HS-5 (cell line): ENCODE data around the gene ITPR3.

Experiments used
- DNase-seq: peaks from one replicate; pipeline ENCODE4 v3.0.0-alpha.2; 2012; ENCODE audit warnings: low read depth

ITPR3 gene

GRCh38 chr6:33620856-33621710 lies at the start of gene ITPR3:
Gene ITPR3, plus strand, starts transcription at chr6:33621322. Its CDS starts 281 bp downstream, at chr6:33621603.
- DNase-seq = no peak

- DNase-seq = no peak
Measured at GRCh38 chr6:33571637-33572316, 49.3 kb upstream of the ITPR3 start.

- DNase-seq = no peak
Measured at GRCh38 chr6:33575211-33575610, 45.9 kb upstream of the ITPR3 start.

DNA sequence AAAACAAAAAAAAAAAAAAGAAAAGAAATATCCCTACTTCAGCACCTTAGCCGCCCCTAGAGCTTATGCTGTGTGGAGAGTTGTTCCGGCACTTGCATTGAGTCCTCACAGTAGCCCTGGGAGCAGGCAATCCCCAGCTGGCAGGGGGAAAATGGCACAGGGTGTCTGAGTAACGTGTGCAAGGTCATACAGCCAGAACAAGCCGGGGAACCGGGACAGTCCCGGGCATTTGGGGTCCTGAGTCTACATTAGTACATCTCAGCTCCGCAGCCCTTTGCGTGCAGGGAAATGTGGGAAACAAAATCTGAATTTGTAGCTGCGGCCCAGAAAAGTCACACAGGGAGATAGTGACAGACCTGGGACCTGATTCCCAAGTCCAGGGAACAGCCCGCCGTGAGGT lies 44.5 kb upstream of the ITPR3 start:
- no peak for DNase-seq

DNA sequence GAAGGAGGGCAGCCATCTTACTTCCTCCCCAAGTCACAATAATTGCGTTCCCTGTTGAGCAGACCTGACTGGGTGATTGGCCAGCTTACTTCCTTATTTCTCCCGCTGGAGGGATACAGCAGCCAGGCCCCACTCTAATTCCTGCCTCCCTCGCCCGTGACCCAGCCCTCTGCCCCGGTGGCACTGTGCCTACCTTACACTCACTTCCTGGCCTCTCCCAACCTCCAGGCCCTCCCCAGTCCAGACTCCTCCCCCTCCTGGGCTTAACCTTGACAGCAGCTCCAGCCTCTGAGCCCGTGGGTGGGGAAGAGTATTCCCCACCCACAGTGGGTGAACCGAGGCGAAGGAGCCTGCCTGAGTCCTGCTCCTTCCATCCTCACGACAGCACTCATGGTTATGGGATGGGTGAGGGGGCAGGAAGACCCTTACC lies 44.0 kb upstream of the ITPR3 start:
- DNase-seq = no peak

DNA sequence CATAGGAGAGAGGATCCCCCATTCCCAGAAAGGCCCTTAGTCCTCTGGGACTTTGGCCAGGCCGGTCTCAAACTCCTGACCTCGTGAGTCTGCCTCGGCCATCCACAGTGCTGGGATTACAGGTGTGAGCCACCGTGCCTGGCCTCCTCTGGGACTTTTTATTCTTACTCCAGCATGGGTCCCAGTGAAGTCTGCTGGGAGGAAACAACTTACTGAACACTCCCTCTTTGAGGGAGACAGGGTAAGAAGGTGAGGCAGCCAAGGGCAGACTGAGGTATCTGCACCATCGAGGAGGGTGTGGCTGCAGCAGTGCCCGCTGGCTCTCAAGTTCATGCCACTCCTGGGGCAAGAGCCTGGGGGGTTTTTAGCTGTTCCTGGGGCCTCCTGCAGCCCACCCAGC lies 43.4 kb upstream of the ITPR3 start:
- DNase-seq = no peak

DNA sequence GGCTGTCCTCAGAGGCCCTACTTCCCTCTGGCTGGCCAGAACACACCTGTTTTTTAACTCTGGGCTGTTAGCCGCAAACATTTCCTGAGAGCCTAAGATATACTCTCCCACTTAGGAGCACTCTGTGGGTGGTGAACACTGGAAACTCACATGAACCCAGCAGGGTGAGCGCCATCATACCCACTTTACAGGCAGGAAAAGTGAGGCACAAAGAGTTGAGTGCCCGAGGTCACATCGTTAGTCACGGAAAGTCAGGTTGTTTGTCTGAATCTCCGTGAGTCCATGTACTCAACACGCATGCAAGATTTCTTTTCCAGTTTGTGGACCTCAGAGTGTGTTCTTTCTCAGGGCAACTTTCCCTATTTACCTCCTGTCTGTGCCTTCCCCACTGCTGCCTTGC lies 43.0 kb upstream of the ITPR3 start:
- no peak for DNase-seq

DNA sequence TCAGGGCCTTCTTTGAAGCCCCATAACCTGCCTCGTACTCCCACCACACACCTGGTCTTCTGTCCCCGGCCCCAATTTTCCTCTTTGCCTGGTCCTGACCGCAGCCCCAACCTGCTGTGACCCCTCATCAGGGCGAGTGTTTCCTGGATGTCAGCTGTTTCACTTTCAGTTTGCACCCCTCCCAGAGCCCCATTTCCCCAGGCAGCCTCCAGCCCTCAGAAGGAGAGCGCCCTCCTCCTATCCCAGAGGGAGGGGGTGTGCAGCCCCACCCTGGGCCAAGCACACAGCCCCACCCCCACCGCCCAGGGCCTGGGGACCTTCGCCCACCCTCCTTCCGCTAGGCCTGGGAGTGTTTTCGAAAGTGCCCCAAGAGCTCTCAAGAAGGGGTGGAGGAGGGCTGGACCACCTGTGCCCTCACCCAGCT lies 42.5 kb upstream of the ITPR3 start:
- no peak for DNase-seq

DNA sequence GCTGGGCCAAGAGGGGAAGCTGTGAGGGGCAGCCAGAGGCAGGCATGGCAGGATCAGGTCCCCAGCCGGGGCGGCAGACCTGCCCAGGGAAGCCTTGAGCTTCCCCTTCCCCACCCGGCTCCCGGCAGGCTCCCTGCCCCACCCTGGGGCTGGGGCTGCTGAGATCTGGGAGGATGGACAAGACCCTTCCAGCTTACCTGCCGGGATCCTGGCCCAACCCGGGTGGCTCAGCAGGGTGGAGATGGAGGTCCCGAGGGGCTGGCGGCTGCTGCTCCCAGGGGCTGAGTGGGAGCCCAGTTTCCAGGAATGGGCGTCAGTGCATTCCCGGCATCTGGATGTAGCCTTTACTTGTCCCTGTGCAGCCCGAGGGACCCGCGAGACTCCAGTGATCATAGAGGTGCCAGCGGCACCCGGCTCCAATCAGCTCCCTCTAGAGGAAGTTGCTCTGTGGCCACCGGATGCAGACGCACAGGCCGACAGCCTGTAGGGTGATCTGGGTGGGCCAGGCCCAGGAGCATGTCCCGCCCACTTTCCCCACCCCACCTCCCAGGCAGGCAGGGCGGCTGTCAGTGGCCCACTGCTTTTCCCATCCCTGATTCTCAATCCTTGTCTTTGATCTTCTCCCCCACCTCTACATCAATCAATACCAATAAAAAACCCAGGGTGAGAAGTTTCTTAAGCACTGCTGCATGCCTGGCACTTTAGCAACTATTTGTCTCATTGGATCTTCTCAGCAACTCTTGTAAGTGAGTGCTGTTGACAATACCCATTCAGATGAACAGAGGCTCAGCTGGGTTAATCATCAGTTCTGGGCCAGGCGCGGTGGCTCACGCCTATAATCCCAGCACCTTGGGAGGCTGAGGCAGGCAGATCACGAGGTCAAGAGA lies 41.1 kb upstream of the ITPR3 start, which contains the start of gene BAK1:
TSS of gene BAK1 (minus strand) at position 449 of the 887 bp plus-strand sequence. CDS start 2,672 bp downstream, outside the sequence.
- DNase-seq = peak; percentile 68

DNA sequence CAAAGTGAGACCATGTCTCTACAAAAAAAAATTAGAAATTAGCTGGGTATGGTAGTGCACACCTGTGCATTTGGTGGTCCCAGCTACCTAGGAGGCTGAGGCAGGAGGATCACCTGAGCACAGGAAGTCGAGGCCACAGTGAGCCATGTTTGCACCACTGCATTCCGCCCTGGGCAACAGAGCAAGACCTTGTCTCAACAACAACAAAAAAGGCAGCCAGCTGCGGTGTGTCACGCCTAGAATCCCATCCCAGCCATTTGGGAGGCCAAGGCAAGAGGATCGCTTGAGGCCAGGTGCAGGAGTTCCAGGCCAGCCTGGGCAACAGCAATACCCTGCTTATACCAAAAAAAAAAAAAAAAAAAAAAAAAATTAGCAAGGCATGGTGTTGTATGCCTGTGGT lies 39.9 kb upstream of the ITPR3 start:
- no peak for DNase-seq

GRCh38 chr6:33583591-33584155 lies 37.4 kb upstream of the ITPR3 start:
- no peak for DNase-seq

DNA sequence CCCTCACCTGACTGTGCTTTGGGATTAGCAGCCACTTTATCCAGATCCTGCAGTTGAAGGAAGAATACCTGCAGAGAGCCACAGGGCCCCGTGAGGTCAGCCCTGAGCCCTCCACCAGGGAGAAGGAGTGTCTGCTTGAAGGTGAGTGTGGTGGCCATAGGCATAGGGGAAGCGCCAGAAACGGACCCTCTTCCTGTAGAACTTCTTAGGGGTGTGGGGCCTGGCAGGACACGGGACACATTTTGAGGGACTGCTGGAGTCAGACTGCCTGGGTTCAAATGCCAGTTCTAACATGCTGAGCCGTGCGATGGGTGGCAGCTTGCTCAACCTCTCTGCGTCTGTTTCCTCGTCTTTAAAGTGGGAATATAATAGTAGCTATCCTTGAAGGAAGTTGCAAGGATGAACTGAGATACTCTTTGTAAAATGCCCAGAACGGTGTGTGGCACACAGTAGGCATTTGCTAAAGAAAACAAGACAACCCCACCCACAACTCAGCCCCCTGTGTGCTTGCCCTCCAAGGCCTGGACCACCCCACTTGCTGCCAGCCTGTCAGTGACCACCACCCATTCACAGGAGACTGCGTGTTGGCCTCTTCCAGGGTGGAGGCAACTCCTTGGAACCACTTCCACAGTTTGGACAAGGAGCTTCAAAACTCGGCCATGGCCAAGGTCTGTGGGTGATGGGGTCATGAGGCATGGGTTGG lies 36.3 kb upstream of the ITPR3 start:
- no peak for DNase-seq

DNA sequence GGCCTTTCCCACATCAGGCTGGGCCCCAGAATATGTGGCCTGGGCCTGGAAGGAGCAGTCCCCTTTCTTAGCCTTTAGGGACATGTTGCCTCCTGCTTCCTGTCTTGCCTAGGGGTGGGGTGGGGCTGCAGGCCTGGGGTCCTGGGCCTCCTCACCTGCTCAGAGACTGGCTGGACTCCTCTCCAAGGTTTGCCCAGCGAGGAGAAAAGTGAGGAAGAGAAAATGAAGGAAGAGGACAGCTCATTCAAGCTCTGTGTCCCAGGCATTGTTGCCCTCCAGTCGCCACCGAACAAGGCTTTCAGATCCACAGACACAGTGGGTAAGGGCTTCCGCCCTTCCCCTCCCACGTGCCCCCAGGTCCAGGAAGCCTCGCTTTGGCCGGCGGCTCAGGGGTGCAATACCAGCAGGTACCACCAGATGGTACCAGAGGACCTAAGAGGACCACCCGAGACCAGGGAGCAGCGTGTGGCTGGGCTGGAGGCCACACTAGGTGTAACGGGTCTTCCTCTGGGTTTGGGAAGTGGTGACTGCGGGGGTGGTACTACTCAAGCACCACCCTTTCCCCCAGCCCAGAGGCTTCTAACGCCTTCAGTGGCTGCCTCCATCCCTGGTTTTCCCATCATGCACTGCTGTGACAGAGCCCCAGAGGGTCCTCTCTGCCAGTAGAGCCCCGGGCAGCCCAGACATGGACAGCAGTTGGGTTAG lies 35.6 kb upstream of the ITPR3 start:
- no peak for DNase-seq

GRCh38 chr6:33586108-33586640 lies 34.9 kb upstream of the ITPR3 start:
- DNase-seq = no peak

- DNase-seq = no peak
Measured at GRCh38 chr6:33587529-33587928, 33.6 kb upstream of the ITPR3 start.

DNA sequence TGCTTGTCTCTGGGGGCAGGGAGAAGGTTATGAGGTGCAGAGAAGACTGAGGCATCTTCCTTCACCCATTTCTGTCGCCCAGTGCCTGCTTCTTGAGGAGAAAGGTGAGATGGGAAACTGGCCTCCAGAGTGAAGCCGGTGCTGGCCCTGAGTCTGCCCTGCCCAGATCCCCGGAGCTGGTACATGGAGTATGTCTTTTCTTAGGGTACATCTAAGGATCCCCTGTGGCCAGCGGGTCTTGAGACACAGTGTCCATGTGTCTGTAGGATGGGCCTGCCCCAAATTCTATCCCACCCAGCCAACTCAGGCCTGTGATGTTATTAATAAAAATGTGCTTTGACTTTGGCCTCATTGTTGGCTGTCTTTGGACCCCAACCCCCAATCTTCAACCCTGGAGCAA lies 32.2 kb upstream of the ITPR3 start:
- DNase-seq = no peak

- no peak for DNase-seq
Measured at GRCh38 chr6:33589392-33589730, 31.8 kb upstream of the ITPR3 start.

DNA sequence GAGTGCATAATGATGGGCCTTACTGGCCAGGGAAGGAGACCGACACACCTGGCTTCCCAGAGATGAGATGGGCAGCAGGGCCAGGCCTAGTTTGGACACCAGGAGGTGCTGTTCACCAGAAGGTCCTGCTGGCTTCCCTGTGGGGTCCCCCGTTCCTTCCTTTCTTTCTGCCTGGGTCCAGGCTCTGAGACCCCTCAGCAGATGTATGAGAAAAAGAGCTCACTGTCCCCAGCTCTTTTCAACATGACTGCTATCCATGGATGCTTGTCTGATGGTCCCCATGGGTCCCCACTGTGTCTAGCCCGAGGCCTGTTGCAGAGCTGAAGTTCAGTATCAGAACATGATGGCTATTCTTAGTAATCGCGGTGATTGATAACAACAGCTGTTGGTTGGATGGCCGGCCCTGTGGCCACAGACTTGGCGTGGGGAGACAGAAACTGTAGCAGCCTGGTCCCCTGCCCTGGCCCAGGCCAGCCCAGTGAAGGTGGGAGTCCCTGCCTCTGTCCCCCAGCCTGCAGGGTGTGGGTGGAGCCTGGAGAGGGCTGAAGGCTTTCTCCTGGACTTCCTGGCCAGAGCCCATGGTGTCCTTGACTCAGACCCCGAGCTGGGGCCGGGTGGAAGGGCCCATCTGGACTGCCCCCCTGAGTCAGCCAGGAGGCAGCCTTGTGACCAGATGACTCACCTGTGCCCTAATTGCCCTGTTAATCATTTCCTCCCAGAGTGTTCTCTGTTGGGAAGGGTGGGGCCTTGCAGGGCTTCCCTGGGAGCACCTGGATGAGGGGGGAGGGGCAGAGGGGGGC lies 31.2 kb upstream of the ITPR3 start:
- DNase-seq = peak; percentile 92

GRCh38 chr6:33590531-33591198 lies 30.5 kb upstream of the ITPR3 start:
- no peak for DNase-seq
